ENCODE measurements around the gene SSH2.

Gene SSH2

GRCh38 chr17:29710520-29710884 lies 219.5 kb downstream of the SSH2 start:
- no peak for DNase-seq (ENCODE audit: low read depth)
- TF ChIP-seq, protein P1, sequence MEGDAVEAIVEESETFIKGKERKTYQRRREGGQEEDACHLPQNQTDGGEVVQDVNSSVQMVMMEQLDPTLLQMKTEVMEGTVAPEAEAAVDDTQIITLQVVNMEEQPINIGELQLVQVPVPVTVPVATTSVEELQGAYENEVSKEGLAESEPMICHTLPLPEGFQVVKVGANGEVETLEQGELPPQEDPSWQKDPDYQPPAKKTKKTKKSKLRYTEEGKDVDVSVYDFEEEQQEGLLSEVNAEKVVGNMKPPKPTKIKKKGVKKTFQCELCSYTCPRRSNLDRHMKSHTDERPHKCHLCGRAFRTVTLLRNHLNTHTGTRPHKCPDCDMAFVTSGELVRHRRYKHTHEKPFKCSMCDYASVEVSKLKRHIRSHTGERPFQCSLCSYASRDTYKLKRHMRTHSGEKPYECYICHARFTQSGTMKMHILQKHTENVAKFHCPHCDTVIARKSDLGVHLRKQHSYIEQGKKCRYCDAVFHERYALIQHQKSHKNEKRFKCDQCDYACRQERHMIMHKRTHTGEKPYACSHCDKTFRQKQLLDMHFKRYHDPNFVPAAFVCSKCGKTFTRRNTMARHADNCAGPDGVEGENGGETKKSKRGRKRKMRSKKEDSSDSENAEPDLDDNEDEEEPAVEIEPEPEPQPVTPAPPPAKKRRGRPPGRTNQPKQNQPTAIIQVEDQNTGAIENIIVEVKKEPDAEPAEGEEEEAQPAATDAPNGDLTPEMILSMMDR (IDR thresholded peaks at IDR 0.05; ENCODE audit: low read length, missing control alignments) = no peak
- no peak overlapping the region for H3K4me3 ChIP-seq (replicated peaks; ENCODE audit: low read depth, low read length)

DNA sequence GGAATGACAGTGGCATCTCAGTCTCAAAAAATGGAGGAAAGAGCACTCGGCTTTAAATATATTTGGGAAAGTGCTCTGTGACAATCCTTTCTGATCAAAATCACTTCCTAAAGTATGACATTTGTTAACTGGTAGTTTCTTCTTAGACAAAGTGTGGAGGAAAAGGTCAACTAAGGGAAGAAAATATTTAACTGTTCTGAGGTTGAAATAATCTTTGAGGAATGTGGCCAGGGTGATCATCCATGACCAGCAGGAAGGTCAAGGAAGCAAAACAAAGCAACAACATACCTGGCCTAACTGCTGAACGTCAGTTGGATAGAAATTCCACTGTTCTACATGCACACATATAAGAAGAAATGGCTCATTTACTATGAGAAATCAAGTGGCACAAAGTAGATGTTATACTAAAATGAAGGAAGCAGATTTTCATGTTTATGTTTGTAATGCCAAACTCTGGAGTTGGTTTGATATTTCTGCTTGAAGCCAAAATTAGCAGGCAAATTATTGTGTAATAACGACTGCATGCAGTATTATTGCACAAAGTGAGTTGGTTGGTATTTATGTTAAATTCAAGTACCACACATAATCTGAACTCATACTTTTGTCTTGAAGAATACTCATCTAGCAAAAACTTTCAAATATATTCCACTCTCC lies 220.0 kb downstream of the SSH2 start:
- TF ChIP-seq, protein P1 (IDR thresholded peaks at IDR 0.05; ENCODE audit: low read length, missing control alignments) = no peak
- H3K4me3 ChIP-seq (replicated peaks; ENCODE audit: low read depth, low read length) = no peak overlapping the region
- DNase-seq (ENCODE audit: low read depth) = peak; percentile 52

DNA sequence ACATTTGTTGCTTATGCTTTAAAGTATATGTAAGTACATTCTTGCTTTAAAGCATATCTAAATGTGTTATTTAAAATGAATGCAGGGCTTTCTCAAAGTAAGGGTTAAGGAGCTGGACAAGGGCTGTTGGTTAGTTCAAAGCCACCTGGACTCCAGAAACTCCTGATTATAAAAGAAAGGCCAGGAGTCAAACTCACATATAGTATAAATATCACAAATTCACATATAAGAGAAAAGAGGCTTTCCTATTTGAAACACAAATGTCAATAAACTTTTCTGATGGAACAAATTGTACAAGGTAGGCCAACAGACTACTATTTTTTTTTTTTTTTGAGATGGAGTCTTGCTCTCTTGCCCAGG lies 222.8 kb downstream of the SSH2 start:
- H3K4me3 ChIP-seq (replicated peaks; ENCODE audit: low read depth, low read length) = no peak overlapping the region
- TF ChIP-seq, protein P1 (IDR thresholded peaks at IDR 0.05; ENCODE audit: low read length, missing control alignments) = no peak
- DNase-seq (ENCODE audit: low read depth) = no peak

DNA sequence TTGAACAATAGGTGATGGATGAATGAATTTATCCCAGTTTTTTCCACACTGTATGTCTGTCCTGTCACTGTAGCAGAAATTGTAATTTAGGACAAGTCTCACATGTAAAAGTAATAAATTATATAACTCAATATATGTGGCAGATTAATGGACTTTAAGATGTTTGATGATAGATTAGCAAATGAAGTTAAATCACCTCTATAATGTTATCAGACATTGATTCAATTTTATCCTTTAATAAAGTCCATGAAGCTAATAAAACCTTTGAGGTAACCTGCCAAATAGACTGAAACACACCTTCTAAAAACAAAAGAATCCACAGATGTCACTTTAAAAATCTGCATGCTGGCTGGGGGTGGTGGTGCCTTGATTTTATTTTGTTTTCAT lies 224.0 kb downstream of the SSH2 start:
- DNase-seq (ENCODE audit: low read depth) = no peak
- H3K4me3 ChIP-seq (replicated peaks; ENCODE audit: low read depth, low read length) = no peak overlapping the region
- TF ChIP-seq, protein P1 (IDR thresholded peaks at IDR 0.05; ENCODE audit: low read length, missing control alignments) = no peak

DNA sequence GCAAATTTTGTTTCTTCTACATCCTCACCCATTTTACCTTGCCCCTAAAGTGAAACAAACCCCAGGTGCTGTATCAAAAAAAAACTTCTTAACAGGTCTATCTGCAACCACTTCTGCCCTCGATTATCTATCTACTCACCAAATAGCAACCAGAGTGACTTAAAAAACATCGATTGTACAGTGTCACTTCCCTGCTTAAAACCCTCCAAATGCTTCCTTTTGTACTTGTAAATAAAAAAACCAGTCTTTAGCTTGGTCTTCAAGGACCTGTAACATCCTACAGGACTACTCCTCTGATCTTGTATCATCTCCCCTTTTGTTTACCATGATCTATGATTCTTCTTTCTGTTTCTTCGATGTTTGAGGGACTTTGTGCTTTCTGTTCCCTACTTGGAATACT lies 224.6 kb downstream of the SSH2 start:
- TF ChIP-seq, protein P1 (IDR thresholded peaks at IDR 0.05; ENCODE audit: low read length, missing control alignments) = no peak
- DNase-seq (ENCODE audit: low read depth) = no peak
- no peak overlapping the region for H3K4me3 ChIP-seq (replicated peaks; ENCODE audit: low read depth, low read length)

- TF ChIP-seq, protein P1 (IDR thresholded peaks at IDR 0.05; ENCODE audit: low read length, missing control alignments) = no peak
- H3K4me3 ChIP-seq (replicated peaks; ENCODE audit: low read depth, low read length) = no peak overlapping the region
- DNase-seq (ENCODE audit: low read depth) = no peak
Measured at GRCh38 chr17:29699283-29699682, 230.7 kb downstream of the SSH2 start.

GRCh38 chr17:29698837-29699236 lies 231.2 kb downstream of the SSH2 start:
- no peak overlapping the region for H3K4me3 ChIP-seq (replicated peaks; ENCODE audit: low read depth, low read length)
- TF ChIP-seq, protein P1 (IDR thresholded peaks at IDR 0.05; ENCODE audit: low read length, missing control alignments) = no peak
- no peak for DNase-seq (ENCODE audit: low read depth)

Data from fibroblast of pulmonary artery (primary cell).